Spleen (tissue), 11 donors: Measurements from ENCODE around the gene RMDN3. TPM values are rescaled to one million over a fixed set of nuclear protein-coding genes. Genes with fewer than 3 reads are reported as not detected.

Experiments
- DNase-seq: peaks from one replicate; pipeline ENCODE4 v3.0.0-alpha.2; 2020
- H3K27ac ChIP-seq, 8 donors: fragments of 200-600 bp; sonication (generic) in 7 of 8; 1 replicate in 4 of 8; 2 replicates in 4 of 8; pipeline versions ENCODE4 v1.5.0 to v1.8.0; 2016 to 2021; ENCODE audit warnings: inconsistent platforms in 4 of 8, mild to moderate bottlenecking in 4 of 8, moderate library complexity in 1 of 8
- H3K27me3 ChIP-seq, 7 donors: fragments of 200-600 bp; sonication (generic) in 6 of 7; replicated peaks in 1 of 7; 1 replicate in 4 of 7; 2 replicates in 3 of 7; pipeline versions ENCODE4 v1.5.0 to v1.8.0; 2016 to 2021; ENCODE audit warnings: inconsistent platforms in 3 of 7, mild to moderate bottlenecking in 1 of 7
- H3K36me3 ChIP-seq, 6 donors: fragments of 200-600 bp; sonication (generic) in 5 of 6; 1 replicate in 4 of 6; 2 replicates in 2 of 6; pipeline versions ENCODE4 v1.5.0 to v1.8.0; 2016 to 2021; ENCODE audit warnings: inconsistent platforms in 2 of 6
- H3K4me1 ChIP-seq, 6 donors: fragments of 200-600 bp; sonication (generic) in 5 of 6; 1 replicate in 3 of 6; 2 replicates in 3 of 6; pipeline versions ENCODE4 v1.5.0 to v1.8.0; 2016 to 2021; ENCODE audit warnings: inconsistent platforms in 3 of 6
- H3K4me3 ChIP-seq, 8 donors: fragments of 200-600 bp; sonication (generic) in 7 of 8; 1 replicate in 4 of 8; 2 replicates in 4 of 8; pipeline versions ENCODE4 v1.5.0 to v1.8.0; 2016 to 2021; ENCODE audit warnings: inconsistent platforms in 4 of 8, mild to moderate bottlenecking in 4 of 8, moderate library complexity in 2 of 8
- H3K9me3 ChIP-seq, 8 donors: fragments of 200-600 bp; sonication (generic) in 7 of 8; 1 replicate in 4 of 8; 2 replicates in 4 of 8; pipeline versions ENCODE4 v1.5.0 to v1.8.0; 2016 to 2021; ENCODE audit warnings: inconsistent platforms in 4 of 8
- POLR2A ChIP-seq, 3 donors: fragments of 450-650 bp; IDR thresholded peaks; one replicate each; pipeline ENCODE4 v1.5.1; 2017; ENCODE audit warnings: antibody characterized with exemption in 3 of 3, mild to moderate bottlenecking in 1 of 3
- POLR2AphosphoS5 ChIP-seq, 3 donors: sonication (generic); formaldehyde crosslinking; IDR thresholded peaks; one replicate each; pipeline ENCODE4 v1.5.1; 2017; ENCODE audit warnings: antibody characterized with exemption in 3 of 3
- WGBS, 5 donors: extraction: QIAGEN DNeasy Blood & Tissue Kit in 3 of 5; methylation state at CpG; one replicate each; pipeline versions ENCODE4 v1.1.5 to v1.1.7; 2013 to 2018; 5-methylcytosine and 5-hydroxymethylcytosine counted together
- intact Hi-C: fragments of 100-400 bp; cut with DNase I; formaldehyde crosslinking; loops from one replicate; pipeline ENCODE4 v1.15.0; 2023; ENCODE audit warnings: low total_unique reads
- polyA plus RNA-seq, 3 donors: library from polyadenylated mRNA; stranded (reverse); fragments of 200-250 nt; gene quantifications; one replicate each; pipeline ENCODE4 v1.2.1, GENCODE V29; 2013
- total RNA-seq, 7 donors: library from RNA; depleted of rRNA in 3 of 7; stranded (reverse); fragments of >200 nt in 3 of 7; fragmentation: NEBNext Ultra II Directional in 4 of 7; extraction: Animal tissue kit (Norgen Biotek cat#: 25700) in 4 of 7; gene quantifications; one replicate each; pipeline versions ENCODE4 v1.1.0 to v1.2.1, GENCODE V29; 2016 to 2021
- TF ChIP-seq, protein P1 (sequence below), 11 experiments: fragments of 200-600 bp in 7 of 11; fragments of 450-650 bp in 4 of 11; sonication (generic) in 4 of 11; IDR thresholded peaks in 8 of 11; conservative IDR thresholded peaks in 3 of 11; 1 replicate in 7 of 11; 2 replicates in 4 of 11; pipeline versions ENCODE4 v1.4.0 to v1.8.0; 2016 to 2021; ENCODE audit warnings: antibody characterized with exemption in 11 of 11, inconsistent platforms in 4 of 11, mild to moderate bottlenecking in 1 of 11
- donor health status: healthy with polysubstance abuse.
- donor health status: DM: no; HTN: no; CAD: no; lungs with moderate emphysema.
- donor health status: DM: no; HTN: no; CAD: no.
- donor health status: Bipolar disorder and iron deficiency.
- donor health status: healthy.
- donor health status: DM: no; HTN: no; CAD: no.
- donor health status: DM: yes; HTN: yes; CAD: no.

RMDN3 gene
- total and polyA plus RNA-seq, 10 donors: 13.0 to 32.2 (median 23.2) TPM

DNA sequence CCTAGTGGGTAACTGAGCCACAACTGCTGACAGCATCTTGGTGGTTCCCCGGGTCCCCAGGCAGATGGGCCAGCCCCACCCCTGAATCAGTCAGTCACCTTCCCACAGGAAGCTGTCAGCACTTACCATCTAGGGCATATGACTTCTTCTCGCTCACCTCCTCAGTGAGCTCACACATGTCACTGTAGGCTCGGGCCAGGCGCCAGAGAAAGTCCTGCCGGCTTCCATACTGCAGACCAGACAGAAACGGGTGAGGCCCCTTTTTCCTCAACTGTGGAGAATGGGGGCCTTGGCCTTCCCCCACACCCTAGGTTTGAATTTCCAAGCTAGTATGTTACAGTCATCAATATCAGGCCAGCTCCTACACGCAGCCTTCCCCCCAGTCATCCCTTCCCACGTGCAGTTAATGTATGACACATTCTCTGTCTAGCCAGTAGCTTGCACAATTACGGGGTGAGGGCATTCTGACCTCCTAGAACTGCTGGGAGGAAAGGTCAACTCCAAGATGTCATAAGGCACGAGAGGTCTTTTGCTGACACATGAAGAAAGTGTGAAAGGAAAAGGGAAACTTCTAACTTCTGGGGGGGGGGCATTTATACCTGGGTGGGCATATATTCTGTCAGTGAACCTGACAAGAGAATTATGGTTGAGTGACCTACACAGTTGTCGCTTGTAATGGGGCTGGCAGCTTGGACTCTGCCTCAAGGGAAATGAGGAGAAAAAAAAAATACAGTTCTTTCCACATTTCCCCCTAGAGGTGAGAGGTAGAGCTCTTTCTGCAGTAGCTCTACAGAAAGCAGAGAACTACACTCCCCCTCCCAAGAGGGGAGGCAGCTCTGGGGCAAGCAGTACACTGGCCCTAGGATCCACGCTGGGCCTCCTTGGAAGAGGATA, 10.9 kb downstream of the RMDN3 start:
- 67 to 79% (median 72%) methylated on average over 12 of the region's 12 CpGs for WGBS, 5 donors
- peak; percentile 75 for DNase-seq
- H3K27me3 ChIP-seq: no peaks in the 10 kb centered on the region
- H3K27ac ChIP-seq: peak overlapping the region in 5 of 8 donors; percentile 5 to 80 (median 62)
- H3K36me3 ChIP-seq: peaks cover 0 to 99% (median 53%) of the 10 kb centered on the region in 6 donors
- no peak for TF ChIP-seq POLR2A (IDR thresholded peaks at IDR 0.05)
- TF ChIP-seq, protein P1, sequence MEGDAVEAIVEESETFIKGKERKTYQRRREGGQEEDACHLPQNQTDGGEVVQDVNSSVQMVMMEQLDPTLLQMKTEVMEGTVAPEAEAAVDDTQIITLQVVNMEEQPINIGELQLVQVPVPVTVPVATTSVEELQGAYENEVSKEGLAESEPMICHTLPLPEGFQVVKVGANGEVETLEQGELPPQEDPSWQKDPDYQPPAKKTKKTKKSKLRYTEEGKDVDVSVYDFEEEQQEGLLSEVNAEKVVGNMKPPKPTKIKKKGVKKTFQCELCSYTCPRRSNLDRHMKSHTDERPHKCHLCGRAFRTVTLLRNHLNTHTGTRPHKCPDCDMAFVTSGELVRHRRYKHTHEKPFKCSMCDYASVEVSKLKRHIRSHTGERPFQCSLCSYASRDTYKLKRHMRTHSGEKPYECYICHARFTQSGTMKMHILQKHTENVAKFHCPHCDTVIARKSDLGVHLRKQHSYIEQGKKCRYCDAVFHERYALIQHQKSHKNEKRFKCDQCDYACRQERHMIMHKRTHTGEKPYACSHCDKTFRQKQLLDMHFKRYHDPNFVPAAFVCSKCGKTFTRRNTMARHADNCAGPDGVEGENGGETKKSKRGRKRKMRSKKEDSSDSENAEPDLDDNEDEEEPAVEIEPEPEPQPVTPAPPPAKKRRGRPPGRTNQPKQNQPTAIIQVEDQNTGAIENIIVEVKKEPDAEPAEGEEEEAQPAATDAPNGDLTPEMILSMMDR (IDR thresholded peaks at IDR 0.05 in 8 of 11, conservative IDR thresholded peaks at IDR 0.05 in 3 of 11): no peak
- no peak for TF ChIP-seq POLR2AphosphoS5 (IDR thresholded peaks at IDR 0.05)
- no peaks in the 10 kb centered on the region for H3K9me3 ChIP-seq
- H3K4me1 ChIP-seq: peaks cover 0 to 40% (median 5%) of the 10 kb centered on the region in 6 donors
- intact Hi-C loops: no loop called here
- H3K4me3 ChIP-seq: no peak overlapping the region

DNA sequence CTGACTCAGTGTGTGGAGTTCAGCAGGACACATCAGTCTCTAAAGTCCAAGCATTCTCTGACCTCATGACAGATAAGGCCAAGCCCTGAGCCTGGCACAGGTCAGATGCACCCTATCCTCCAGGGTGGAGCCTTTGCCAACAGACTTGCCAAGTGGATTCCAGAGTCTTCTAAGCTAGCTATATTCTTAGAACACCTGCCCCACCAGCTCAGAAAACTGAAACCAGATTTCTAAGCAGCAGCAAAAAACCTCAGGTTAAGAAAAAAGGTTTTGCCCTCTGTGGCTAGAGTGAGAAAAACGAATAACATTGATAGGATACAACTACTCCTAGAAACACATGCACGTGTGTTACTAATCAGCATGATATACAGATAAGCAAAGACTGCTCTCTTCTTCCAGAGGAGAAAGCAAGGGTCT, 11.6 kb downstream of the RMDN3 start:
- intact Hi-C loops: no loop called here
- Histone ChIP-seq H3K27ac (peak overlapping the region in 5 of 8 donors; percentile 15 to 80 (median 62)), H3K4me3 (no peak overlapping the region), H3K4me1 (peaks cover 0 to 38% (median 5%) of the 10 kb centered on the region in 6 donors), H3K9me3 (no peaks in the 10 kb centered on the region), H3K36me3 (peaks cover 0 to 99% (median 53%) of the 10 kb centered on the region in 6 donors), H3K27me3 (no peaks in the 10 kb centered on the region)
- 69 to 83% (median 75%) methylated on average over 2 of the region's 2 CpGs for WGBS, 5 donors
- TF ChIP-seq POLR2A (IDR thresholded peaks at IDR 0.05) (no peak), POLR2AphosphoS5 (IDR thresholded peaks at IDR 0.05) (no peak)
- TF ChIP-seq, protein P1 (IDR thresholded peaks at IDR 0.05 in 8 of 11, conservative IDR thresholded peaks at IDR 0.05 in 3 of 11): no peak
- no peak for DNase-seq

DNA sequence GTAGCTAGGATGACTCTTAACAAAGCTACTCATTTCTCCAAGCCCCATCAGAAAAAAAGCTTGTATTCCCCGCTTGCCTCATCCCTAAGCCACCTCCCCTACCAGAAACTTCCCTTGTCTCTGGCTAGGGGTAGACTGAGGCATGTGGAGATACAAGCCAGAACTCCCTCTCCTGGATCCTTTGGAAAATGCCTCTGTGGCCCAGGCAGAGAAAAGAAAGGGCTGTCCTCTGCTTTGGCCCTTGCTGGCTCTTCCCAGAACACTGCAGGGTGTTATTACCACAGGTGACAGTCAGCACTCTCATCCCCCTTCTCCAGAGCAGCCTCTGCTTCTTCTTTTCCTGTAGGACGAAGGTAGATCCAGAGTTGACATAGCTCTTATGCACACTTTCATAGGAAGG, 15.2 kb downstream of the RMDN3 start:
- Histone ChIP-seq H3K36me3 (peaks cover 3 to 100% (median 78%) of the 10 kb centered on the region in 6 donors), H3K9me3 (no peaks in the 10 kb centered on the region), H3K4me3 (no peak overlapping the region), H3K4me1 (peaks cover 0 to 17% (median 0%) of the 10 kb centered on the region in 6 donors), H3K27ac (no peak overlapping the region), H3K27me3 (no peaks in the 10 kb centered on the region)
- no peak for DNase-seq
- no peak for TF ChIP-seq POLR2AphosphoS5 (IDR thresholded peaks at IDR 0.05)
- no peak for TF ChIP-seq POLR2A (IDR thresholded peaks at IDR 0.05)
- TF ChIP-seq, protein P1 (IDR thresholded peaks at IDR 0.05 in 8 of 11, conservative IDR thresholded peaks at IDR 0.05 in 3 of 11): no peak
- intact Hi-C loops: no loop called here
- WGBS, 5 donors: 92 to 100% (median 98%) methylated on average over 2 of the region's 2 CpGs

DNA sequence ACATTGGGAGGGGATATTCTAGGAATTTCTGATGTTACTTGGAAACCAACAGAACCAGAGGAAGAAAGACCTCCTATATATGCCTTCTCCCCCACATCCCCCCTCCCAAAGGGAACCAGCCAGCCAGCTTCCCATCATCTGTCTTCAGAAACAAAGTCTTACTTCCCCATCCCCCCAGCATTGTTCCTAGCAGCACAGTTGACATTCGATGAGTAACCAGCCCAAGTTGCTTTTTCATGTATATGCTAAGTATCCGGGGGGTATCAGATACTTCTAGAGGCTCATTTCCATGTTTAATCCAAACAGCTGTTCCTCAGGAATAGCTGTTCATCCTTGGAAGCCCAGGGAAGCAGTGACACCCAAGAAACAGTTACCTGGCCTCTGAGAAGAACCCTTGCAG, 16.0 kb downstream of the RMDN3 start:
- no peak for DNase-seq
- 61 to 81% (median 75%) methylated on average over 2 of the region's 2 CpGs for WGBS, 5 donors

More for the DNA sequence above, 16.0 kb downstream of the RMDN3 start:
- Histone ChIP-seq H3K9me3 (no peaks in the 10 kb centered on the region), H3K36me3 (peaks cover 3 to 100% (median 76%) of the 10 kb centered on the region in 6 donors), H3K27ac (no peak overlapping the region), H3K27me3 (no peaks in the 10 kb centered on the region), H3K4me1 (peaks cover 0 to 12% (median 0%) of the 10 kb centered on the region in 6 donors), H3K4me3 (no peak overlapping the region)
- intact Hi-C loops: no loop called here
- no peak for TF ChIP-seq POLR2AphosphoS5 (IDR thresholded peaks at IDR 0.05)
- TF ChIP-seq, protein P1 (IDR thresholded peaks at IDR 0.05 in 8 of 11, conservative IDR thresholded peaks at IDR 0.05 in 3 of 11): no peak
- TF ChIP-seq POLR2A (IDR thresholded peaks at IDR 0.05): no peak
